SH-SY5Y (cell line): ENCODE measurements around the gene SV2C.
A peak's percentile ranks its signal among the peaks of the same experiment; 100 is the strongest.

Experiments used
- GATA2 ChIP-seq: IDR thresholded peaks from 2 replicates; pipeline ENCODE4 v1.6.1; 2011; ENCODE audit warnings: mild to moderate bottlenecking, low read depth, low read length
- GATA3 ChIP-seq: IDR thresholded peaks from 2 replicates; pipeline ENCODE4 v1.6.1; 2011; ENCODE audit warnings: low read depth, mild to moderate bottlenecking, low read length, moderate library complexity

DNA sequence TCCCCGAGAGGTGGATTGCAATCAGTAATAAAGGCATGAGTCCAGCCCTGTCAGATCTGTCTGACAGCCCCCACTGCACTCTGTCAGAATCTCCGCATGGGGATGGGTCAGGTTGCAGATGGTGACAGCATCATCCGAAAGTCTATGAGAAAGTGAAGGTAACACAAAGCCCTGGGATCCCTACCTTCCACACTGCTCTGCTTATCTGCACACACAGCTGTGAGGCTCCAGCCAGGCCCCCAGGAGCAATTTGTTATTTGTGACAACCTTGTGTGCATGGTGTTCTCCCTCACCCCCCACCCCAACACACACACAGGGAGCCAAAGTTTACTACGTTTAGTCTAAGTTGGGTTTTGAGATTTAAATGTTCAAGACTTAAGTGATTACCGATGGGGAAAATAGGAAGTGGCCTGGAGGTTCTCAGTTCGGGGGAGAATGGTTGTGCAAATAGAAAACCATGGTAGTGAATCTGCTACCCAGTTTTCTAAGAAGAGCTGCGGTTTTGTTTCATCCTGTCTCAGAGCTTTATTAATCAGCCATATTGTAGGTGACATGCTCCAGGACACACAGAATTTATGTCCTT lies 92.7 kb downstream of the SV2C start:
- peak; percentile 87 for TF ChIP-seq GATA2
- no peak for TF ChIP-seq GATA3
